PFSK-1 (cell line): ENCODE data around the gene EIF4A3.

Experiments used
- FOXP2 ChIP-seq: optimal IDR thresholded peaks from 2 replicates; pipeline ENCODE3; 2011; ENCODE audit warnings: borderline replicate concordance, control low read depth, inconsistent platforms; ENCODE audit not compliant: insufficient read depth; ENCODE audit errors: extremely low read length, extremely low read depth
- POLR2AphosphoS5 ChIP-seq: IDR thresholded peaks from 2 replicates; pipeline ENCODE4 v1.6.1; 2012; ENCODE audit warnings: low read depth, mild to moderate bottlenecking, control low read depth, low read length, moderate library complexity
- REST ChIP-seq, 2 experiments: IDR thresholded peaks; 2 replicates each; pipeline versions ENCODE4 v1.6.1 to v1.8.0; 2011 to 2012; ENCODE audit warnings: low read depth in 2 of 2, low read length in 2 of 2, control low read depth in 1 of 2, inconsistent platforms in 1 of 2, mild to moderate bottlenecking in 1 of 2, moderate library complexity in 1 of 2; ENCODE audit not compliant: insufficient read depth in 1 of 2
- SIN3A ChIP-seq: IDR thresholded peaks from 2 replicates; pipeline ENCODE4 v1.6.1; 2012; ENCODE audit warnings: mild to moderate bottlenecking, low read length, moderate library complexity, borderline replicate concordance; ENCODE audit not compliant: insufficient read depth
- TAF1 ChIP-seq: IDR thresholded peaks from 2 replicates; pipeline ENCODE4 v1.6.1; 2012; ENCODE audit warnings: low read length, control low read depth, borderline replicate concordance; ENCODE audit not compliant: insufficient read depth

EIF4A3 gene

GRCh38 chr17:80104956-80105375, 42.0 kb downstream of the EIF4A3 start:
- no peak for TF ChIP-seq TAF1
- no peak for TF ChIP-seq POLR2AphosphoS5
- TF ChIP-seq REST (IDR thresholded peaks at IDR 0.05; ENCODE audit: insufficient read depth in 1 of 2, low read depth in 2 of 2, low read length in 2 of 2) = no peak
- no peak for TF ChIP-seq FOXP2
- no peak for TF ChIP-seq SIN3A

DNA sequence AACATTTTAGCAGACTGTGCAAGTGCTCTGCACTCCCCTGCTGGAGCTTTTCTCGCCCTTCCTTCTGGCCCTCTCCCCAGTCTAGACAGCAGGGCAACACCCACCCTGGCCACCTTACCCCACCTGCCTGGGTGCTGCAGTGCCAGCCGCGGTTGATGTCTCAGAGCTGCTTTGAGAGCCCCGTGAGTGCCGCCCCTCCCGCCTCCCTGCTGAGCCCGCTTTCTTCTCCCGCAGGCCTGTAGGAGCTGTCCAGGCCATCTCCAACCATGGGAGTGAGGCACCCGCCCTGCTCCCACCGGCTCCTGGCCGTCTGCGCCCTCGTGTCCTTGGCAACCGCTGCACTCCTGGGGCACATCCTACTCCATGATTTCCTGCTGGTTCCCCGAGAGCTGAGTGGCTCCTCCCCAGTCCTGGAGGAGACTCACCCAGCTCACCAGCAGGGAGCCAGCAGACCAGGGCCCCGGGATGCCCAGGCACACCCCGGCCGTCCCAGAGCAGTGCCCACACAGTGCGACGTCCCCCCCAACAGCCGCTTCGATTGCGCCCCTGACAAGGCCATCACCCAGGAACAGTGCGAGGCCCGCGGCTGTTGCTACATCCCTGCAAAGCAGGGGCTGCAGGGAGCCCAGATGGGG, 42.5 kb downstream of the EIF4A3 start:
- TF ChIP-seq POLR2AphosphoS5 = no peak
- TF ChIP-seq SIN3A = no peak
- TF ChIP-seq REST (IDR thresholded peaks at IDR 0.05; ENCODE audit: insufficient read depth in 1 of 2, low read depth in 2 of 2, low read length in 2 of 2) = no peak
- no peak for TF ChIP-seq FOXP2
- TF ChIP-seq TAF1 = no peak

GRCh38 chr17:80103449-80104085, 43.4 kb downstream of the EIF4A3 start:
- TF ChIP-seq FOXP2 (no peak), POLR2AphosphoS5 (no peak), SIN3A (no peak), REST (IDR thresholded peaks at IDR 0.05; ENCODE audit: insufficient read depth in 1 of 2, low read depth in 2 of 2, low read length in 2 of 2) (no peak), TAF1 (no peak)

DNA sequence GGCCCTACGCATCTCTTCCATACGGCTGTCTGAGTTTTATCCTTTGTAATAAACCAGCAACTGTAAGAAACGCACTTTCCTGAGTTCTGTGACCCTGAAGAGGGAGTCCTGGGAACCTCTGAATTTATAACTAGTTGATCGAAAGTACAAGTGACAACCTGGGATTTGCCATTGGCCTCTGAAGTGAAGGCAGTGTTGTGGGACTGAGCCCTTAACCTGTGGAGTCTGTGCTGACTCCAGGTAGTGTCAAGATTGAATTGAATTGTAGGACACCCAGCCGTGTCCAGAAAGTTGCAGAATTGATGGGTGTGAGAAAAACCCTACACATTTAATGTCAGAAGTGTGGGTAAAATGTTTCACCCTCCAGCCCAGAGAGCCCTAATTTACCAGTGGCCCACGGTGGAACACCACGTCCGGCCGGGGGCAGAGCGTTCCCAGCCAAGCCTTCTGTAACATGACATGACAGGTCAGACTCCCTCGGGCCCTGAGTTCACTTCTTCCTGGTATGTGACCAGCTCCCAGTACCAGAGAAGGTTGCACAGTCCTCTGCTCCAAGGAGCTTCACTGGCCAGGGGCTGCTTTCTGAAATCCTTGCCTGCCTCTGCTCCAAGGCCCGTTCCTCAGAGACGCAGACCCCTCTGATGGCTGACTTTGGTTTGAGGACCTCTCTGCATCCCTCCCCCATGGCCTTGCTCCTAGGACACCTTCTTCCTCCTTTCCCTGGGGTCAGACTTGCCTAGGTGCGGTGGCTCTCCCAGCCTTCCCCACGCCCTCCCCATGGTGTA, 44.1 kb downstream of the EIF4A3 start:
- TF ChIP-seq POLR2AphosphoS5 (no peak), REST (IDR thresholded peaks at IDR 0.05; ENCODE audit: insufficient read depth in 1 of 2, low read depth in 2 of 2, low read length in 2 of 2) (no peak), FOXP2 (no peak), SIN3A (no peak), TAF1 (no peak)
